Activated gamma-delta T cell (primary cell): ENCODE results near the gene MICAL3.
"Not testable (repeated sequence)": the region's sequence is repeated elsewhere in the genome, so short reads cannot be mapped to it uniquely, and the experiment has no call there.

Source experiments
- DNase-seq: peaks from one replicate; lab custom pipeline; 2025; lab: John Stamatoyannopoulos, UW

Gene MICAL3

GRCh38 chr22:17953147-17953546 lies 71.2 kb downstream of the MICAL3 start:
- no peak for DNase-seq

GRCh38 chr22:17952273-17952801 lies 72.0 kb downstream of the MICAL3 start:
- DNase-seq = no peak

GRCh38 chr22:17951315-17951714 lies 73.0 kb downstream of the MICAL3 start:
- DNase-seq = no peak

GRCh38 chr22:17950651-17951214 lies 73.6 kb downstream of the MICAL3 start:
- DNase-seq = no peak

- DNase-seq = no peak
These were observed 74.5 kb downstream of the MICAL3 start for GRCh38 chr22:17949642-17950473.

GRCh38 chr22:17948101-17948500 lies 76.3 kb downstream of the MICAL3 start:
- DNase-seq = no peak

GRCh38 chr22:17946662-17947367 lies 77.5 kb downstream of the MICAL3 start:
- no peak for DNase-seq

GRCh38 chr22:17945888-17946648 lies 78.3 kb downstream of the MICAL3 start:
- DNase-seq = no peak

GRCh38 chr22:17945156-17945887 lies 79.0 kb downstream of the MICAL3 start:
- no peak for DNase-seq

- no peak for DNase-seq
These were observed 80.1 kb downstream of the MICAL3 start for GRCh38 chr22:17944256-17944655.

- DNase-seq = no peak
These were observed 80.7 kb downstream of the MICAL3 start for GRCh38 chr22:17943533-17944249.

GRCh38 chr22:17942721-17943120 lies 81.6 kb downstream of the MICAL3 start:
- no peak for DNase-seq

GRCh38 chr22:17941471-17942406 lies 82.6 kb downstream of the MICAL3 start:
- DNase-seq = no peak

- DNase-seq = no peak
These were observed 84.8 kb downstream of the MICAL3 start for GRCh38 chr22:17939579-17939978.

- DNase-seq = no peak
These were observed 85.3 kb downstream of the MICAL3 start for GRCh38 chr22:17939011-17939410.

- DNase-seq = no peak
These were observed 85.9 kb downstream of the MICAL3 start for GRCh38 chr22:17938484-17938924.

- DNase-seq = not testable (repeated sequence)
These were observed 91.9 kb downstream of the MICAL3 start for GRCh38 chr22:17932457-17932856.

- DNase-seq = no peak
These were observed 92.9 kb downstream of the MICAL3 start for GRCh38 chr22:17931400-17931825.
